Hindlimb muscle (tissue), 1 donor: ENCODE measurements around the gene WIPI1. TPM values are rescaled to one million over a fixed set of nuclear protein-coding genes. Genes with fewer than 3 reads are reported as not detected.
"Not testable (repeated sequence)": the region's sequence is repeated elsewhere in the genome, so short reads cannot be mapped to it uniquely, and the experiment has no call there.

Experiments used
- DNase-seq: peaks from one replicate; pipeline ENCODE4 v3.0.0-alpha.2; 2013
- polyA plus RNA-seq: library from polyadenylated mRNA; unstranded; fragments of 120-200 nt; gene quantifications from one replicate; pipeline ENCODE4 v1.2.1, GENCODE V29; 2013; ENCODE audit not compliant: insufficient read length

Gene WIPI1
- polyA plus RNA-seq, 1 donor, result 39.4 TPM

- no peak for DNase-seq
Observed at GRCh38 chr17:68437979-68438822, 19.1 kb downstream of the WIPI1 start.

GRCh38 chr17:68435876-68436842 lies 21.1 kb downstream of the WIPI1 start:
- peak; percentile 73 for DNase-seq

- no peak for DNase-seq
Observed at GRCh38 chr17:68435361-68435760, 21.9 kb downstream of the WIPI1 start.

- no peak for DNase-seq
Observed at GRCh38 chr17:68433911-68434508, 23.3 kb downstream of the WIPI1 start.

- no peak for DNase-seq
Observed at GRCh38 chr17:68433211-68433610, 24.1 kb downstream of the WIPI1 start.

GRCh38 chr17:68432086-68432864 lies 25.0 kb downstream of the WIPI1 start:
- DNase-seq, result no peak

GRCh38 chr17:68431661-68432071 lies 25.6 kb downstream of the WIPI1 start:
- DNase-seq, result no peak

- DNase-seq, result no peak
Observed at GRCh38 chr17:68431045-68431608, 26.2 kb downstream of the WIPI1 start.

GRCh38 chr17:68429881-68430280 lies 27.4 kb downstream of the WIPI1 start:
- DNase-seq, result no peak

- DNase-seq, result no peak
Observed at GRCh38 chr17:68428498-68429172, 28.7 kb downstream of the WIPI1 start.

GRCh38 chr17:68427575-68427974 lies 29.7 kb downstream of the WIPI1 start:
- DNase-seq, result no peak

GRCh38 chr17:68425979-68426378 lies 31.3 kb downstream of the WIPI1 start:
- DNase-seq, result no peak

- no peak for DNase-seq
Observed at GRCh38 chr17:68424861-68425260, 32.4 kb downstream of the WIPI1 start.

- DNase-seq, result no peak
Observed at GRCh38 chr17:68424203-68424602, 33.1 kb downstream of the WIPI1 start.

- DNase-seq, result no peak
Observed at GRCh38 chr17:68423251-68423650, 34.0 kb downstream of the WIPI1 start.

- no peak for DNase-seq
Observed at GRCh38 chr17:68422821-68423220, 34.5 kb downstream of the WIPI1 start.

GRCh38 chr17:68421486-68421885 lies 35.8 kb downstream of the WIPI1 start:
- DNase-seq, result no peak

- DNase-seq, result no peak
Observed at GRCh38 chr17:68420065-68420464, 37.2 kb downstream of the WIPI1 start.

- DNase-seq, result no peak
Observed at GRCh38 chr17:68418876-68419275, 38.4 kb downstream of the WIPI1 start.

- no peak for DNase-seq
Observed at GRCh38 chr17:68417317-68417716, 40.0 kb downstream of the WIPI1 start.

- not testable (repeated sequence) for DNase-seq
Observed at GRCh38 chr17:68414901-68415300, 42.4 kb downstream of the WIPI1 start.
